Measurements from ENCODE around the gene GRIK2. TPM values are rescaled to one million over a fixed set of nuclear protein-coding genes. Genes with fewer than 3 reads are reported as not detected.

GRIK2 gene
- polyA plus RNA-seq, 1 donor: 3.3 TPM

DNA sequence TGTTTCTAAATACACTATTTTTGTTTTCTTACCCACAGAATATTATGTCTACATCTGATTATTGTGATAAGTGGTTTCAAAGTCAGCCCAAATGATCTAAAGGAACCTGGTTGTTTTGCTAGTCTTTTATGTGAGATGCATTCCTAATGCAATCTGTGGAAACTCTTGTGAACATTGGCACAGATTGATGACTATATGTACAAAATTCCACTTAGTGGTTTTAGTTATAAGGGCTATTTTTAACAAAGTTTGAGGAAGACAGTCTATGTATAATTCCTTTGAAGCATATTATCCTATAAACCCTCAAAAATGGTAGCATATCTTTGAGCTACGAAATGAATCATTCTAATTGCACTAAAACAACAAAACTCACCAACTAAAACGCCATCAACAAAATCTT is 140.9 kb downstream of the GRIK2 start:
- H3K4me1 ChIP-seq (ENCODE audit: control insufficient read depth, insufficient read depth, low read length): no peaks in the 10 kb centered on the region
- WGBS (ENCODE audit: insufficient coverage, low lambda C conversion rate): 71% methylated on average over 1 of the region's 2 CpGs
- H3K27me3 ChIP-seq (ENCODE audit: control insufficient read depth, insufficient read depth, low read length): no peaks in the 10 kb centered on the region
- H3K36me3 ChIP-seq (ENCODE audit: control insufficient read depth, insufficient read depth, low read length): no peaks in the 10 kb centered on the region
- H3K27ac ChIP-seq (ENCODE audit: low read length): no peak overlapping the region
- no peak for DNase-seq
- no peak overlapping the region for H3K4me3 ChIP-seq (ENCODE audit: low read length)
- H3K9me3 ChIP-seq (ENCODE audit: control insufficient read depth, low read depth, low read length): no peaks in the 10 kb centered on the region

DNA sequence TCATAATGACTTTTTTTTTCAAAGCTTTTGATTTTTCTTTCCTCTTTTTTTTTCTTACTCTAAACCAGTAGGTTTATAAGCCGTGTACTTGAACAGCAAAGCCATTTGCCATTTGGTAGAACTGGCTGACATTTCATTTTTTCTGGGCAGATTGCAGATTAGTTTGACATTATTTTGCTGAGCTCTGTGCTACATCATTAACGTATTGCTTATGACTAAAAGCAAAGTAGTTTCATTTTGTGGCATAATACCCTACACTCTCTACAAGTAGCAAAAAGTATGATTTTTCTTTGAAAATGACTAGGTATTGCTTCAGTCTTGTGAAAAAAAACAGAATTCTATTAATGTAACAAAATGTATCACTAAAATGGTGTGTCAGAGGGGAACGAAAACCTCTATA is 141.3 kb downstream of the GRIK2 start:
- no peaks in the 10 kb centered on the region for H3K36me3 ChIP-seq (ENCODE audit: control insufficient read depth, insufficient read depth, low read length)
- DNase-seq: no peak
- H3K27ac ChIP-seq (ENCODE audit: low read length): no peak overlapping the region
- H3K27me3 ChIP-seq (ENCODE audit: control insufficient read depth, insufficient read depth, low read length): no peaks in the 10 kb centered on the region
- H3K4me1 ChIP-seq (ENCODE audit: control insufficient read depth, insufficient read depth, low read length): no peaks in the 10 kb centered on the region
- H3K9me3 ChIP-seq (ENCODE audit: control insufficient read depth, low read depth, low read length): no peaks in the 10 kb centered on the region
- 82% methylated on average over 3 of the region's 3 CpGs for WGBS (ENCODE audit: insufficient coverage, low lambda C conversion rate)
- H3K4me3 ChIP-seq (ENCODE audit: low read length): no peak overlapping the region

DNA sequence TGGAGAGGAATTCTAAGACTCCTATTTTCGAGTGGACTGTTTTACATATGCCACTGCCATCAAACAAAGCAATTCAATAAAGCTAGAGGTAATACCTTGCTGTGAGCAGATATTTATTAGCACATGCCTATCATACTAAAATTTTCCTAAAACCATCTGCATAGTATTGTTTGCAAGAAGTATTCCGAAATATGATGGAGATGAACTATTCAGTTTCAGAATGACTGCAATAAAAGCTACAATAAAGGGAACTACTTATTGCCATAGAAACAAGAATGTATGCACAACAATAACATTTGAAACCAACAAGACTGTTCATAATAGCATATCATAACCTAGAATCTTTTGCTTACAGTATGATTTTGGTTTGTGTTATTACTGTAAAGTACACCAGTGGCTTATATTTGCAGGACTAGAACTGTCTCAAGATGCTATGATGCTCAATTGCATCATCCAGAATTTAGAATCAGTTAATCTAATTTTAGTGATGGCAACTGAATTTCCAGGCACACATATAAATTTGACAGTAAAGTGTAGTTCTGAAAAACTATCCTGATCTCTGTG is 144.3 kb downstream of the GRIK2 start:
- Histone ChIP-seq H3K27me3 (ENCODE audit: control insufficient read depth, insufficient read depth, low read length) (no peaks in the 10 kb centered on the region), H3K9me3 (ENCODE audit: control insufficient read depth, low read depth, low read length) (no peaks in the 10 kb centered on the region), H3K4me1 (ENCODE audit: control insufficient read depth, insufficient read depth, low read length) (no peaks in the 10 kb centered on the region), H3K27ac (ENCODE audit: low read length) (no peak overlapping the region), H3K36me3 (ENCODE audit: control insufficient read depth, insufficient read depth, low read length) (no peaks in the 10 kb centered on the region), H3K4me3 (ENCODE audit: low read length) (no peak overlapping the region)
- DNase-seq: no peak
- WGBS (ENCODE audit: insufficient coverage, low lambda C conversion rate): 100% methylated on average over 1 of the region's 2 CpGs

DNA sequence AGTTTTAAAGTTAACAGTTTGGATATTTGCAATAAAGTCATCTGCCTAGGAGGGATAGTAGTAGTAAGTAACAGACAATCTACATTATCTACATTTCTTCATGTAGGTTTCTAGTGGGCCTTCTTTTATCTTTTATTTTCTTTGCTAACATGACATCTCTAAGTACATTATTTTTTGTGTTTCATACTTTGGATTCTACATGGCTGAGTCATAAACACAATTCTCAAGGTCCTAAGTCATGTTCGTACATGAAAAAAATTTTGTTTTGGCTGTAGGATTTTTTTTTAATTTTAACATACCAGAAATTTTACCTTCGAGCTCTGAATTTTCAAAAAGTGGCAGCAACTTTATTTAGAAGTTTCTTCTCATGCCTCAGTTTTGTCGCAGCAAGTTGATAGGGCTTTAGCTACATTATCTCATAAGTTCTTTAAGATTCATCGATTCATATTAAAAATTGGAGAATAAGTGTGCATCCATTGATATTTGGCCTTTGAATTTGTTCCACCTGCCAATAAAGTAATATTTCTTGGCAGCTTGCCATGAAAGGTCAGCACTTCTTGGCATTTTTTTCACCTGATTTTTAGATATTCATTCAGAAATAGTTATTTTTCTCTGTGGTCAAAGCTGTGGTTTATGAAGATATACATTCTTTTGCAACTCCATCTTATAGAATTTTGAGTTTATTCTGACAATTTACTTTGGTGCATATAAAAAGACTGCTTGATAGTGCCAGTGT is 146.2 kb downstream of the GRIK2 start:
- no peaks in the 10 kb centered on the region for H3K27me3 ChIP-seq (ENCODE audit: control insufficient read depth, insufficient read depth, low read length)
- H3K9me3 ChIP-seq (ENCODE audit: control insufficient read depth, low read depth, low read length): no peaks in the 10 kb centered on the region
- H3K27ac ChIP-seq (ENCODE audit: low read length): no peak overlapping the region
- 77% methylated on average over 4 of the region's 4 CpGs for WGBS (ENCODE audit: insufficient coverage, low lambda C conversion rate)
- H3K4me3 ChIP-seq (ENCODE audit: low read length): no peak overlapping the region
- DNase-seq: no peak
- no peaks in the 10 kb centered on the region for H3K36me3 ChIP-seq (ENCODE audit: control insufficient read depth, insufficient read depth, low read length)
- H3K4me1 ChIP-seq (ENCODE audit: control insufficient read depth, insufficient read depth, low read length): no peaks in the 10 kb centered on the region

DNA sequence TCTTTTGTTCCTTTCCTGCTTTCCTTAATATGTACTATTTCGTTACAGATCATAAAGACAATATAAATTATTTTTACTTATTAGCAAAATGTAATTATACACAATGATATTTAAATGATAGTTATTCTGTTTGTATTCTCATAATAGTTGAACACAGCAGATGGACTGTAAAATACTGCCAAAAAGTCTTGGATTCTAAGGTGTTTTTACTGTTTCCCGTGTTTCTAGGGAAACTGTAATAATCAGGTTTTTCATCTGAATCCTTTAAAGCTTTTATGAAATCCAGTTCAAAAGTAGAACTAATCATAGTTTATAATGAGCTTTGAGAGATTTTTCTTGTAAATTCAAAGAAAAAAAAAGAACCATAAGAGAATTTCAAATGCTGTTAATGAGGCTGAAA is 148.4 kb downstream of the GRIK2 start:
- H3K9me3 ChIP-seq (ENCODE audit: control insufficient read depth, low read depth, low read length): no peaks in the 10 kb centered on the region
- 92% methylated on average over 1 of the region's 2 CpGs for WGBS (ENCODE audit: insufficient coverage, low lambda C conversion rate)
- H3K4me3 ChIP-seq (ENCODE audit: low read length): no peak overlapping the region
- H3K27ac ChIP-seq (ENCODE audit: low read length): no peak overlapping the region
- no peaks in the 10 kb centered on the region for H3K4me1 ChIP-seq (ENCODE audit: control insufficient read depth, insufficient read depth, low read length)
- H3K36me3 ChIP-seq (ENCODE audit: control insufficient read depth, insufficient read depth, low read length): no peaks in the 10 kb centered on the region
- H3K27me3 ChIP-seq (ENCODE audit: control insufficient read depth, insufficient read depth, low read length): no peaks in the 10 kb centered on the region
- no peak for DNase-seq

DNA sequence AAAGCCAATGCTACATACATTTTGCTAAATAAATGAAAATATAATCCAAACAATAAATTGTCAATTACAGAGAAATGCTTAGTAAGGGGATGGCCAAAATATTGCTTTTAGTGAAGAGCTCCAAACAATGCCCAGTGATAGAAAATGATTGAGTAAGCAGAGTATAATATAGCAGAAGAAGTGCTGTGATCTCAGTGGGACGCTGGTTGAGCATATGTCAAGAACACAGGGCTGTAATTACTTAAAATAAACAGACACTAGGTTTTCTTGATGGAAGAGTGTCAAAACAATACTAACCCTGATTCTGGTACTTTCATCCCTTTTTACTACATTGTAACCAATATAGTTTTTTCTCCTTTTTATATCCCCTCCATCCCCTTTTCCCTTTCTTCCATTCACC is 150.3 kb downstream of the GRIK2 start:
- no peaks in the 10 kb centered on the region for H3K9me3 ChIP-seq (ENCODE audit: control insufficient read depth, low read depth, low read length)
- no peaks in the 10 kb centered on the region for H3K36me3 ChIP-seq (ENCODE audit: control insufficient read depth, insufficient read depth, low read length)
- DNase-seq: no peak
- no peak overlapping the region for H3K27ac ChIP-seq (ENCODE audit: low read length)
- H3K4me1 ChIP-seq (ENCODE audit: control insufficient read depth, insufficient read depth, low read length): no peaks in the 10 kb centered on the region
- H3K4me3 ChIP-seq (ENCODE audit: low read length): no peak overlapping the region
- H3K27me3 ChIP-seq (ENCODE audit: control insufficient read depth, insufficient read depth, low read length): no peaks in the 10 kb centered on the region
- no CpG with 5 or more reads among the region's 1 CpG for WGBS (ENCODE audit: insufficient coverage, low lambda C conversion rate)

DNA sequence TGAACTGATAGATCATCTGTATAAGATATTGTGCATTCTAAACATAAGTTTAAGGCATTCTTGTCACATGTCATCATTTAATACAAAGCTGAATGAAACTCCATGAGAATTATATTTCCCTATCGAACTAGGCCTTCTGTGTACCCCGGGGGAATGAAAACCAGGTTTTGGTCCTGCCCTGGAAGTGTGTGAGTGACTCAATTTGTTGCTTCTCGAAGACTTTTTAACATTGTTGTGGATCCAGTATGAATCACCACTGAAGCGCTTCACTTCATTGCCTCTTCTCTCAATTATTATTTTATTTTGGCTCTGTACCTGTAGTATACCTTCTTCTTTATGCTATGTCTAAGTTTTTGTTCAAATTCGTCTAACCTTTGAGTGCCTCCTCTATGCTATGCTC is 150.8 kb downstream of the GRIK2 start:
- Histone ChIP-seq H3K27ac (ENCODE audit: low read length) (no peak overlapping the region), H3K9me3 (ENCODE audit: control insufficient read depth, low read depth, low read length) (no peaks in the 10 kb centered on the region), H3K36me3 (ENCODE audit: control insufficient read depth, insufficient read depth, low read length) (no peaks in the 10 kb centered on the region), H3K27me3 (ENCODE audit: control insufficient read depth, insufficient read depth, low read length) (no peaks in the 10 kb centered on the region), H3K4me1 (ENCODE audit: control insufficient read depth, insufficient read depth, low read length) (no peaks in the 10 kb centered on the region), H3K4me3 (ENCODE audit: low read length) (no peak overlapping the region)
- WGBS (ENCODE audit: insufficient coverage, low lambda C conversion rate): 100% methylated on average over 1 of the region's 5 CpGs
- DNase-seq: no peak

DNA sequence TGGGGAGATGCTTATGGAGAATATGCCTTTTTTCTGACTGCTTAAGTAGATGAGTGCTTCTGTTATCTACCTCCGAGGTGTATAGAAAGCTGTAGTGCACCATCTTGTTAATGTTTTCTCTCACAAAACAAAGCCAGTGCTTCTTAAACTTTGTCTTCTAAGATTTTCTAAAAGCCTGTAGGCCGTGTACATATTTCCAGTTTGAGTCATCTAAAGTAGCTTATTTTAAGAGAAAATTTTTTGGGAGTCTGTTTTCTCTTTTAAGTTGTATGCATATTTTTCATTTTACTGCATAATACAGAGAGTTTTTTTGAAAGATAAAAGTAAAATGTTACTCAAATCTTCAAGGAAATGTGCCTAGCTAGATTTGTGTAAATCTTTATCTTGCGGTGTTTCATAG is 151.7 kb downstream of the GRIK2 start:
- Histone ChIP-seq H3K27ac (ENCODE audit: low read length) (no peak overlapping the region), H3K36me3 (ENCODE audit: control insufficient read depth, insufficient read depth, low read length) (no peaks in the 10 kb centered on the region), H3K27me3 (ENCODE audit: control insufficient read depth, insufficient read depth, low read length) (no peaks in the 10 kb centered on the region), H3K4me3 (ENCODE audit: low read length) (no peak overlapping the region), H3K4me1 (ENCODE audit: control insufficient read depth, insufficient read depth, low read length) (no peaks in the 10 kb centered on the region), H3K9me3 (ENCODE audit: control insufficient read depth, low read depth, low read length) (no peaks in the 10 kb centered on the region)
- WGBS (ENCODE audit: insufficient coverage, low lambda C conversion rate): 70% methylated on average over 2 of the region's 3 CpGs
- no peak for DNase-seq

DNA sequence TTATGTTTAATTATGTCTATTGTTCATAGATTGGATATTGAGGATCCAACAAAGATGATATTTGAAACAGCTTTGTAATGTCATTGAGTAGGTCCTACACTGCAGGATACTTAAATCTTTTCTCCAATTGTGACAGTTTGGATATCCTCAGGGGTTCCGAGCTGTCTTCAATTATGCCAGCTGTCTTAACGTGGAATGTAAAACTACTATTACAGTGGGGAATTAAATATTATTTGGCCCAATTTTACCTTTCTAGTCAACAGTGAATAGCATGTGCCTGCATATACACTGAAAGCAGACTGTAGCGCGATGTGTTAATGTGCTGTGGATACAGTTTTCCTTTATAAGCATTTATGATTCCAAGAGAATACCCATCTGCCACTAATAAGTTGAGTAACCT is 156.9 kb downstream of the GRIK2 start:
- Histone ChIP-seq H3K4me1 (ENCODE audit: control insufficient read depth, insufficient read depth, low read length) (no peaks in the 10 kb centered on the region), H3K4me3 (ENCODE audit: low read length) (no peak overlapping the region), H3K27ac (ENCODE audit: low read length) (no peak overlapping the region), H3K9me3 (ENCODE audit: control insufficient read depth, low read depth, low read length) (no peaks in the 10 kb centered on the region), H3K36me3 (ENCODE audit: control insufficient read depth, insufficient read depth, low read length) (no peaks in the 10 kb centered on the region), H3K27me3 (ENCODE audit: control insufficient read depth, insufficient read depth, low read length) (no peaks in the 10 kb centered on the region)
- DNase-seq: no peak
- WGBS (ENCODE audit: insufficient coverage, low lambda C conversion rate): 100% methylated on average over 2 of the region's 4 CpGs

DNA sequence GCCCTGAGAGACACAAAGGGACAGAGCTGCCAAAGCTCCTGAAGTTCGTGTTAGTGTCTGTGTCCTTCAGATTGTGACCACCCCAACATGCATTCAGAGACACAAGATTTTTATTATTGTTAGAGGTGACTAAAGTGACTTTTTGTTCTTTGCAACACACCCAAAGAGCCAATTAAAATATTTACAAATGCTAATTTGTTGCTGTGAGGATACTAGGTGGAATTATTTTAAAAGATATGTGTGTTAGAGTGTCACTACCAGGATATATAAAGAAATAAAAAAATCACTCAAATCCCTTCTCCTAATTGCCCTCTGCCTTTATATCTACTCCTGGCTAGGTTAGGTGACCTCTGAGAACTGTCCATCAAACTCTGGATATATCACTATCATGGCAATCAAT is 160.7 kb downstream of the GRIK2 start:
- no peak overlapping the region for H3K4me3 ChIP-seq (ENCODE audit: low read length)
- H3K9me3 ChIP-seq (ENCODE audit: control insufficient read depth, low read depth, low read length): no peaks in the 10 kb centered on the region
- no peaks in the 10 kb centered on the region for H3K4me1 ChIP-seq (ENCODE audit: control insufficient read depth, insufficient read depth, low read length)
- H3K36me3 ChIP-seq (ENCODE audit: control insufficient read depth, insufficient read depth, low read length): no peaks in the 10 kb centered on the region
- no peaks in the 10 kb centered on the region for H3K27me3 ChIP-seq (ENCODE audit: control insufficient read depth, insufficient read depth, low read length)
- no CpG with 5 or more reads among the region's 1 CpG for WGBS (ENCODE audit: insufficient coverage, low lambda C conversion rate)
- no peak for DNase-seq
- H3K27ac ChIP-seq (ENCODE audit: low read length): no peak overlapping the region

DNA sequence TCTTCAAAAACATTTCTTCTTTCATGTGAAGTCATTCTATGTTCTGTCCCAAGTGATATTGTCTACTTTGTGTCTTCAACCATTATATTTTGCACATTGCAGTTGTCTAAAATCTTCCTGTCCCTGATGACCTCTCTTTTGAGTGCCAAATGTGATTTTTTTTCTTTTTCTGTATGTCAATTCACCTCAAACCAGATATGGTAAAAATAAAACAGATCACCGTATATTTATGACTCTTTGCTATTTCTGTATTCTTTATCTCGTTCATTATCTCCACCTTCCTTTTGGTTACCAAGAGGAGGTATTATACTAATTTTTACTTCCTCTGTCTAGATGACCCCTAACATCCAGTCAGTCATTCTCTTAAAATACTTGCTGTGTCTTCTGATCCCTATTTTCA is 165.2 kb downstream of the GRIK2 start:
- 66% methylated on average over 2 of the region's 2 CpGs for WGBS (ENCODE audit: insufficient coverage, low lambda C conversion rate)
- DNase-seq: no peak
- no peak overlapping the region for H3K4me3 ChIP-seq (ENCODE audit: low read length)
- no peaks in the 10 kb centered on the region for H3K27me3 ChIP-seq (ENCODE audit: control insufficient read depth, insufficient read depth, low read length)
- H3K36me3 ChIP-seq (ENCODE audit: control insufficient read depth, insufficient read depth, low read length): no peaks in the 10 kb centered on the region
- H3K4me1 ChIP-seq (ENCODE audit: control insufficient read depth, insufficient read depth, low read length): no peaks in the 10 kb centered on the region
- H3K27ac ChIP-seq (ENCODE audit: low read length): no peak overlapping the region
- no peaks in the 10 kb centered on the region for H3K9me3 ChIP-seq (ENCODE audit: control insufficient read depth, low read depth, low read length)
